ENCODE results near the gene STAT2. TPM values are rescaled to one million over a fixed set of nuclear protein-coding genes. Genes with fewer than 3 reads are reported as not detected.

STAT2 gene
- total and polyA plus RNA-seq, 9 donors = 56.1 to 161 (median 90.2) TPM

GRCh38 chr12:56387152-56387736 lies 27.3 kb upstream of the STAT2 start:
- no peaks in the 10 kb centered on the region for H3K27me3 ChIP-seq
- no peaks in the 10 kb centered on the region for H3K9me3 ChIP-seq
- DNase-seq = no peak
- H3K27ac ChIP-seq = no peak overlapping the region
- H3K4me3 ChIP-seq = no peak overlapping the region
- H3K4me1 ChIP-seq (ENCODE audit: insufficient read depth) = no peaks in the 10 kb centered on the region
- TF ChIP-seq EP300 (IDR thresholded peaks at IDR 0.05) (no peak), CTCF (IDR thresholded peaks at IDR 0.05) (no peak), POLR2A (IDR thresholded peaks at IDR 0.05) (no peak)
- WGBS, 3 donors = 30 to 36% (median 34%) methylated on average over 7 of the region's 7 CpGs
- intact Hi-C loops (cut with DNase I) = no loop called here
- H3K36me3 ChIP-seq = no peaks in the 10 kb centered on the region

- H3K27ac ChIP-seq = no peak overlapping the region
- no peak for DNase-seq
- H3K36me3 ChIP-seq = no peaks in the 10 kb centered on the region
- WGBS, 3 donors = 81 to 89% (median 86%) methylated on average over 1 of the region's 1 CpG
- H3K4me3 ChIP-seq = no peak overlapping the region
- no peaks in the 10 kb centered on the region for H3K27me3 ChIP-seq
- H3K9me3 ChIP-seq = no peaks in the 10 kb centered on the region
- TF ChIP-seq CTCF (IDR thresholded peaks at IDR 0.05) (no peak), EP300 (IDR thresholded peaks at IDR 0.05) (no peak), POLR2A (IDR thresholded peaks at IDR 0.05) (no peak)
- no peaks in the 10 kb centered on the region for H3K4me1 ChIP-seq (ENCODE audit: insufficient read depth)
- intact Hi-C loops (cut with DNase I) = no loop called here
These were observed 26.0 kb upstream of the STAT2 start for GRCh38 chr12:56385873-56386272.

DNA sequence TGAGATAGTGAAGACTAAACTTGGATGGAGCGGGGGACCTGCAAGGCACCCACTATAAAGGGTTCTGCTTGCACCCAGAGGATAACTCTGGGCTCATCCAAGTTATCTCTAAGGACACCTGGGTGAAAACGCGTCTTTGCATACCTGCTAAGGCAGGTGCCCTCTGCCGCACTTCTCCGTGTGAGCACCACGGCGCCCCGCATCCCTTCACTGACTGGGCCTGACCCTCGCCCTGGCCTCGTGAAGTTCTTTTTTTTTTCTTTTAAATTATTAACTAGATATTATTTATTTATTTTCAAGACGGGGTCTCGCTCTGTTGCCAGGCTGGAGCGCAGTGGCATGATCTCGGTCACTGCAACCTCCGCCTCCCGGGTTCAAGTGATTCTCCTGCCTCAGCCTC lies 22.7 kb upstream of the STAT2 start:
- TF ChIP-seq POLR2A (IDR thresholded peaks at IDR 0.05) (no peak), CTCF (IDR thresholded peaks at IDR 0.05) (no peak), EP300 (IDR thresholded peaks at IDR 0.05) (no peak)
- no peak for DNase-seq
- Histone ChIP-seq H3K36me3 (no peaks in the 10 kb centered on the region), H3K4me1 (ENCODE audit: insufficient read depth) (no peaks in the 10 kb centered on the region), H3K4me3 (no peak overlapping the region), H3K9me3 (no peaks in the 10 kb centered on the region), H3K27ac (no peak overlapping the region), H3K27me3 (no peaks in the 10 kb centered on the region)
- intact Hi-C loops (cut with DNase I) = no loop called here
- 91 to 93% (median 92%) methylated on average over 16 of the region's 16 CpGs for WGBS, 3 donors

DNA sequence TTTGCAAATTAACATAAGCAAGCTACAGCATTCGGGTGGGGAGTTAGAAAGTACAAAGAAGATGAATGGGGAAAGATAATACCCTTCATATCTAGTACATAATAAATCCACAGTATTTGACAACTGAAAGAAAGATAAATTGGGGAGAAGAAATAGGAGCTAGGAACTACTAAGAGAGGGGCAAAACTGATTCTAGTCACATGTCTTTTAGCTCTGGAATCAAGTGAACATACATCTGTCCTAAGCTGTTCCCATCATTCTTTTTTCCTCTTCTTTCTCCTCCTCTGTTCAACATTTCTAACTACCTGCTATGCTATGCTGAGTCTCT lies 18.0 kb upstream of the STAT2 start:
- Histone ChIP-seq H3K9me3 (no peaks in the 10 kb centered on the region), H3K4me1 (ENCODE audit: insufficient read depth) (no peaks in the 10 kb centered on the region), H3K36me3 (no peaks in the 10 kb centered on the region), H3K4me3 (no peak overlapping the region), H3K27me3 (no peaks in the 10 kb centered on the region), H3K27ac (no peak overlapping the region)
- WGBS, 3 donors = 4 to 15% (median 6%) methylated on average over 1 of the region's 1 CpG
- DNase-seq = no peak
- TF ChIP-seq POLR2A (IDR thresholded peaks at IDR 0.05) (no peak), CTCF (IDR thresholded peaks at IDR 0.05) (no peak), EP300 (IDR thresholded peaks at IDR 0.05) (no peak)
- intact Hi-C loops (cut with DNase I) = loop anchor here in 1 of 4 donors (10.0 kb wide), 1 partner anchor 67 kb away; the partner anchor contains the start of gene TIMELESS
